Lung (tissue), 12 donors: Measurements from ENCODE around the gene CLDN15. TPM values are rescaled to one million over a fixed set of nuclear protein-coding genes. Genes with fewer than 3 reads are reported as not detected.

ENCODE experiments used
- ATAC-seq: fragments of 200-7000 bp; cut with Tn5 transposase; one replicate; pipeline ENCODE4 v1.9.1; 2020; ENCODE audit warnings: moderate number of reproducible peaks; ENCODE audit not compliant: insufficient read depth, low FRiP score
- DNase-seq, 3 donors: peaks; one replicate each; pipeline ENCODE4 v3.0.0-alpha.2; 2013 to 2017
- H3K27ac ChIP-seq, 2 donors: one replicate each; pipeline ENCODE4 v1.5.1; 2013; ENCODE audit warnings: mild to moderate bottlenecking in 2 of 2, moderate library complexity in 2 of 2, control low read depth in 1 of 2, inconsistent platforms in 1 of 2, low read depth in 1 of 2, low read length in 1 of 2
- H3K27me3 ChIP-seq, 3 donors: one replicate each; pipeline ENCODE4 v1.5.1; 2013; ENCODE audit warnings: low read length in 2 of 3; ENCODE audit not compliant: control insufficient read depth in 3 of 3, insufficient read depth in 3 of 3
- H3K36me3 ChIP-seq, 4 donors: one replicate each; pipeline ENCODE4 v1.5.1; 2013; ENCODE audit warnings: low read length in 4 of 4, mild to moderate bottlenecking in 1 of 4, moderate library complexity in 1 of 4; ENCODE audit not compliant: control insufficient read depth in 4 of 4, insufficient read depth in 4 of 4
- H3K4me1 ChIP-seq, 5 donors: one replicate each; pipeline ENCODE4 v1.5.1; 2013; ENCODE audit warnings: low read length in 5 of 5, mild to moderate bottlenecking in 2 of 5, moderate library complexity in 1 of 5; ENCODE audit not compliant: control insufficient read depth in 5 of 5, insufficient read depth in 5 of 5
- H3K4me3 ChIP-seq: one replicate; pipeline ENCODE4 v1.5.1; 2013; ENCODE audit warnings: mild to moderate bottlenecking, control low read depth, moderate library complexity
- H3K9ac ChIP-seq, 2 donors: one replicate each; pipeline ENCODE4 v1.5.1; 2013; ENCODE audit warnings: low read length in 2 of 2, control low read depth in 1 of 2; ENCODE audit not compliant: insufficient read depth in 1 of 2
- H3K9me3 ChIP-seq, 4 donors: one replicate each; pipeline ENCODE4 v1.5.1; 2013; ENCODE audit warnings: low read length in 3 of 4, mild to moderate bottlenecking in 1 of 4, moderate library complexity in 1 of 4; ENCODE audit not compliant: control insufficient read depth in 4 of 4, insufficient read depth in 3 of 4
- CTCF ChIP-seq: IDR thresholded peaks from 2 replicates; pipeline ENCODE4 v1.5.1; 2012; ENCODE audit warnings: mild to moderate bottlenecking; ENCODE audit errors: control extremely low read depth, extremely low read depth
- WGBS, 2 donors: extraction: QIAGEN DNeasy Blood & Tissue Kit; methylation state at CpG; one replicate each; pipeline ENCODE4 v1.1.7; 2013; 5-methylcytosine and 5-hydroxymethylcytosine counted together
- polyA plus RNA-seq, 2 donors: library from polyadenylated mRNA; stranded (reverse); fragments of 200-250 nt; gene quantifications; one replicate each; pipeline ENCODE4 v1.2.1, GENCODE V29; 2013
- total RNA-seq, 2 donors: library from RNA; depleted of rRNA in 1 of 2; stranded (reverse); fragments of >200 nt in 1 of 2; gene quantifications; one replicate each; pipeline ENCODE4 v1.2.1, GENCODE V29; 2014 to 2021
- donor health status: control.
- donor health status: control.
- donor health status: Bipolar disorder and iron deficiency.
- donor health status: healthy.
- donor health status: DM: yes; HTN: yes; CAD: no.

CLDN15 gene
- total and polyA plus RNA-seq, 4 donors, result 5.2 to 8.0 (median 6.6) TPM

- no peak for DNase-seq
- Histone ChIP-seq H3K4me3 (no peak overlapping the region), H3K27ac (no peak overlapping the region), H3K4me1 (peaks cover 0 to 3% (median 0%) of the 10 kb centered on the region in 5 donors), H3K27me3 (no peaks in the 10 kb centered on the region), H3K9ac (no peak overlapping the region), H3K9me3 (peaks cover 0 to 2% (median 0%) of the 10 kb centered on the region in 4 donors), H3K36me3 (no peaks in the 10 kb centered on the region)
- 85 to 89% methylated on average over 24 of the region's 24 CpGs for WGBS, 2 donors
- ATAC-seq, result no peak
- TF ChIP-seq CTCF, result no peak
Observed at GRCh38 chr7:101278461-101279292, 41.1 kb upstream of the CLDN15 start.

DNA sequence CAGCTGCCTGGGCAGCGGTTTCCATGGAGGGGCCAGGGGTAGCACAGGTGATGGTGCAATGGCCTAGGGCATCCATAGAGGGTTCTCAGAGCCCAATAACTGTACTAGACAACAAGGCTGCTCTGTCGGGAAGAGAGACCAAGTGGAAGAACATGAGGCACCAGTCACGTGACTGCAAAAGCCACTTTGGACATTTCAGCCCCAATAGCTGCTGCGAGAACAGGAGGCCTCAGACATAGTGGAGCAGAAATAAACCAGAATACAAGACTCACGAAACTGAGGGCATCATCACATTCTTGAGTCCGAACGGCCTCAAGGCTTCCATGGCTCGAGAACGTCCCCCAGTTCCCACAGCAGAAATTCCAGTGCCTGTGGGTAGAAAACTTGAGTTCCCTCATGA is 39.6 kb upstream of the CLDN15 start:
- no peak for TF ChIP-seq CTCF
- Histone ChIP-seq H3K9ac (no peak overlapping the region), H3K36me3 (no peaks in the 10 kb centered on the region), H3K4me1 (no peaks in the 10 kb centered on the region), H3K27ac (no peak overlapping the region), H3K27me3 (no peaks in the 10 kb centered on the region), H3K4me3 (no peak overlapping the region), H3K9me3 (peaks cover 0 to 2% (median 0%) of the 10 kb centered on the region in 4 donors)
- ATAC-seq (no peak), DNase-seq (no peak)
- 81 to 85% methylated on average over 9 of the region's 9 CpGs for WGBS, 2 donors

GRCh38 chr7:101273206-101273605 is 35.6 kb upstream of the CLDN15 start:
- Histone ChIP-seq H3K4me1 (no peaks in the 10 kb centered on the region), H3K9ac (no peak overlapping the region), H3K9me3 (peaks cover 0 to 2% (median 0%) of the 10 kb centered on the region in 4 donors), H3K27me3 (no peaks in the 10 kb centered on the region), H3K27ac (no peak overlapping the region), H3K4me3 (no peak overlapping the region), H3K36me3 (no peaks in the 10 kb centered on the region)
- no peak for TF ChIP-seq CTCF
- DNase-seq, result no peak
- WGBS, 2 donors, result 64 to 87% methylated on average over 4 of the region's 4 CpGs
- no peak for ATAC-seq
